ENCODE results near the gene TTC28.

TTC28 gene

GRCh38 chr22:28426346-28427132 is 253.1 kb downstream of the TTC28 start:
- TF ChIP-seq PRDM10 (tag by site-specific recombination; IDR thresholded peaks at IDR 0.05) = peak; percentile 46; the same call in 1 of the 2 replicates
- TF ChIP-seq ZNF600 (tag by site-specific recombination; IDR thresholded peaks at IDR 0.05) = no peak
- ChIA-PET CTCF (no interaction called here), POLR2A (interaction anchor here (0.7 kb wide), 1 partner anchor 17 kb away, joined by 3 read pairs; no protein-coding TSS in a partner anchor)
- Histone ChIP-seq H3K36me3 (ENCODE audit: control insufficient read depth in 2 of 2, insufficient read depth in 1 of 2, low read length in 2 of 2) (no peaks in the 10 kb centered on the region), H3K4me1 (ENCODE audit: control insufficient read depth, insufficient read depth, low read length) (peaks cover 8% of the 10 kb centered on the region), H3K4me3 (ENCODE audit: low read depth, low read length) (no peak overlapping the region), H3K9me3 (ENCODE audit: control insufficient read depth, insufficient read depth, low read depth, low read length) (no peaks in the 10 kb centered on the region), H3K27ac (ENCODE audit: extremely low read depth, low read depth, low read length) (no peak overlapping the region)

GRCh38 chr22:28425211-28425610 is 254.4 kb downstream of the TTC28 start:
- Histone ChIP-seq H3K27ac (ENCODE audit: extremely low read depth, low read depth, low read length) (no peak overlapping the region), H3K4me1 (ENCODE audit: control insufficient read depth, insufficient read depth, low read length) (peaks cover 9% of the 10 kb centered on the region), H3K4me3 (ENCODE audit: low read depth, low read length) (no peak overlapping the region), H3K9me3 (ENCODE audit: control insufficient read depth, insufficient read depth, low read depth, low read length) (no peaks in the 10 kb centered on the region), H3K36me3 (ENCODE audit: control insufficient read depth in 2 of 2, insufficient read depth in 1 of 2, low read length in 2 of 2) (no peaks in the 10 kb centered on the region)
- ChIA-PET POLR2A (interaction anchor here (1.2 kb wide), 1 partner anchor 17 kb away, joined by 3 read pairs; no protein-coding TSS in a partner anchor), CTCF (interaction anchor here (1.0 kb wide), 1 partner anchor 374 kb away, joined by 3 read pairs; no protein-coding TSS in a partner anchor)
- 0 out of 2 replicates have a peak, but pooled peaks have one; percentile 36 for TF ChIP-seq ZNF335 (tag by site-specific recombination; conservative IDR thresholded peaks at IDR 0.05)
- TF ChIP-seq PRDM10 (tag by site-specific recombination; IDR thresholded peaks at IDR 0.05) = no peak
- 0 out of 2 replicates have a peak, but pooled peaks have one; percentile 24 for TF ChIP-seq SCRT2 (tag by site-specific recombination; IDR thresholded peaks at IDR 0.05)

- CTCF ChIA-PET = interaction anchor here (0.7 to 1.0 kb wide), 2 partner anchors 370 to 373 kb away, joined by 3 read pairs; no protein-coding TSS in a partner anchor
- Histone ChIP-seq H3K4me3 (ENCODE audit: low read depth, low read length) (no peak overlapping the region), H3K36me3 (ENCODE audit: control insufficient read depth in 2 of 2, insufficient read depth in 1 of 2, low read length in 2 of 2) (no peaks in the 10 kb centered on the region), H3K9me3 (ENCODE audit: control insufficient read depth, insufficient read depth, low read depth, low read length) (no peaks in the 10 kb centered on the region), H3K27ac (ENCODE audit: extremely low read depth, low read depth, low read length) (no peak overlapping the region), H3K4me1 (ENCODE audit: control insufficient read depth, insufficient read depth, low read length) (peaks cover 13% of the 10 kb centered on the region)
- POLR2A ChIA-PET = interaction anchor here (1.2 kb wide), 1 partner anchor 17 kb away, joined by 3 read pairs; no protein-coding TSS in a partner anchor
- TF ChIP-seq ZEB2 (tag by site-specific recombination; IDR thresholded peaks at IDR 0.05) (no peak), ATF2 (tag by site-specific recombination; IDR thresholded peaks at IDR 0.05; ENCODE audit: low read depth) (0 out of 2 replicates have a peak, but pooled peaks have one; percentile 21), INSM2 (tag by site-specific recombination; IDR thresholded peaks at IDR 0.05) (no peak), PRDM6 (tag by site-specific recombination; IDR thresholded peaks at IDR 0.05) (peak; percentile 65), OSR2 (tag by site-specific recombination; IDR thresholded peaks at IDR 0.05) (peak; percentile 77)
Observed at GRCh38 chr22:28424427-28425080, 255.1 kb downstream of the TTC28 start.

All from HEK293 (cell line).